Germinal center (tissue), 1 donor: ENCODE data around the gene UBA52.
A peak's percentile ranks its signal among the peaks of the same experiment; 100 is the strongest.
"Not testable (repeated sequence)": the region's sequence is repeated elsewhere in the genome, so short reads cannot be mapped to it uniquely, and the experiment has no call there.

Experiments used
- DNase-seq: peaks from one replicate; pipeline ENCODE4 v3.0.0; 2012; ENCODE audit warnings: mixed read lengths, low spot score

Gene UBA52

DNA sequence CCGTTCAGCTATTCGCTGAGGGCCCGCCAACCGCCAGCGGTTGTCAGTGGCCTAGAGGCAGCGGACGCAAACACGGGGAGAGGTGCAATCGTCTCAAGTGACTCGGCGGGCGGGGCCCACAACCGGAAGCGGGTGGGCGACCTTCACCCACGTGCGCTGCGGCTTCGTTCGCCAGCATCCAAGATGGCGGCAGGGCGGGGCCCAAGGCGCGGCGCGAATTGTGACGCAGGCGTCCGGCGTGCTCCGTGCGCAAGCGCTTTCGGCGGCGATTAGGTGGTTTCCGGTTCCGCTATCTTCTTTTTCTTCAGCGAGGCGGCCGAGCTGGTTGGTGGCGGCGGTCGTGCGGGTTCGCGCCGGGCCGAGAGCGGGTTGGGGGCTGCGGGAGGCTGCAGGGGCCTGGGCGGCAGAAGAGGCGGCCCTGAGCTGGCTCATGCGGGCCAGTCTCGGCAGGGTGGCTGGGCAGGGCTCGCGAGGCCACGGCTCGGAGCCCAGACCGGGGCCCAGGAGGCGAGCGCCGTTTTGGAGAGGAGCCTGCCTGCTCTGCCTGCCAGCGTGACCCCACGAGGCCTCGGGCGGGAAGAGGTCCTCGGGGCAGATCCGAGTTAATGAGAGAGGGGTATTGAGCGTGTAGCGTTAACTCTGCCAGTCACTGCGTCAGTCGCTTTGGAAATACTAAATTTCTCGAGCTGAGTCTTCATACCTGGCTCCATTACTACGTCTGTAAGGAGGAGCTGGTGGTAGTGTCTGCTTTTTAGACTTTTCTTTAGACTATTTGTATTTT lies at the start of gene UBA52:
Gene UBA52 (plus strand): TSS at position 294 of the 781 bp plus-strand sequence. CDS start 1,444 bp downstream, outside the sequence.
- DNase-seq, result peak; percentile 92

DNA sequence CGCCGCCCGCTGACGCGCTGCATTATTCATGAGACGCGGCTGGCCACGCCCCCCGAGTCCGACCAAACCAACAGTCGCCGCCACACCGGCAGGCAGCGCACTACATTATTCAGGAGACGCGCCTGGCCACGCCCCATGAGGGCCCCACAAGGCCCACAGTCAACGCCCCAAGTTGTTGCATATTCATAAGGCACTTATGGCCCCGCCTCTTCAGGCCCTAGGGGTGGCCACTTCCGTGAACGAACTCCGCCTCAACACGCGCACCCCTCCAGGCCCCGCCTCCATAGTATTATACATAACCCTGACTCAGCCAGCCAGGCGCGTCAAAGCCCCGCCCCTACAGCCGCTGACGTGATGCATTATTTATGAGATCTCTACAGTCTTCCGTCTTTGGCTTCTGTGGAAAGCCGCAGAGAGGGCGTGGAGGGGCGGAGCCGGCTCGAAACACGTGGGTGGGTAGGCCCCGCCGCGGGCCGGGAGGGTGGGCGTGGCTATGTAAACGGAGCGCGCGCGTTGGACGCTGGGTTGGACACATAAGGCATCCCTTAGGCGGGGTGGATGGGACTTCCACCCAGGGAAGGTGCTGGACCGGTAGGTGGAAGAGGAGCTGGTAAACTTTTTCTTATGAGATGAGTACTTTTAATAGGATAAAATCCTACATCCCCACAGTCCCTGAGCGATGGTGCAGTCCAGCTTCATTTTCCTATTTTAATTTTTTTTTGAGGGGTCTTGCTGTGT lies 49.4 kb upstream of the UBA52 start:
- DNase-seq, result peak; percentile 99

DNA sequence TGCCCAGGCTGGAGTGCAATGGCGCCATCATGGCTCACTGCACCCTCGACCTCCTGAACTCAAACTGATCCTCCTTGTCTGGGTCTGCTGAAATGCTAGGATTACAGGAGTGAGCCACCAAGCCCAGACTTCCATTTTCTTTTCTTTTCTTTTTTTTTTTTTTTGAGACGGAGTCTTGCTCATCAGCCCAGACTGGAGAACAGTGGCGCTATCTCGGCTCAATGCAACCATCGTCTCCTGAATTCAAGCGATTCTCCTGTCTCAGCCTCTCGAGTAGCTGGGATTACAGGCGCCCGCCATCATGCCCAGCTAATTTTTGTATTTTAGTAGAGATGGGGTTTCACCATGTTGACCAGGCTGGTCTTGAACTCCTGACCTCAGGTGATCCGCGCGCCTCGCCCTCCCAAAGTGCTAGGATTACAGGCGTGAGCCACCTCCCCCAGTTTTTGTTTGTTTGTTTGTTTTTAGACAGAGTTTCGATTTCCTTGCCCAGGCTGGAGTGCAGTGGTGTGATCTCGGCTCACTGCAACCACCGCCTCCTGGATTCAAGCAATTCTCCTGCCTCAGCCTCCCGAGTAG lies 48.7 kb upstream of the UBA52 start:
- DNase-seq, result not testable (repeated sequence)

DNA sequence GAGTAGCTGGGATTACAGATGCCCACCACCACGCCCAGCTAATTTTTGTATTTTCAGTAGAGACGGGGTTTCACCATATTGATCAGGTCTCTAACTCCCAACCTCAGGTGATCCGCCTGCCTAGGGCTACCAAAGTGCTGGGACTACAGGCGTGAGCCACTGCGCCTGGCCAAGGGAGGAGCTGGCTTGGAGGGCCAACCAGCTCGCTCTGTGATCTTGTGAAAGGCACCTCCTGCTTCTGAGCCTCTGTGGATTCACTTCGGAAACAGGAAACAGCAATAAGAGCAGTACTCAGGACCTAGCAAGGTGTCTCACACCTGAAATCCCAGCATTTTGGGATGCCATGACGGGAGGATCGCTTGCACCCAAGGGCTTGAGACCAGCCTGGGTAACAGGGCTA lies 47.8 kb upstream of the UBA52 start:
- DNase-seq, result no peak

DNA sequence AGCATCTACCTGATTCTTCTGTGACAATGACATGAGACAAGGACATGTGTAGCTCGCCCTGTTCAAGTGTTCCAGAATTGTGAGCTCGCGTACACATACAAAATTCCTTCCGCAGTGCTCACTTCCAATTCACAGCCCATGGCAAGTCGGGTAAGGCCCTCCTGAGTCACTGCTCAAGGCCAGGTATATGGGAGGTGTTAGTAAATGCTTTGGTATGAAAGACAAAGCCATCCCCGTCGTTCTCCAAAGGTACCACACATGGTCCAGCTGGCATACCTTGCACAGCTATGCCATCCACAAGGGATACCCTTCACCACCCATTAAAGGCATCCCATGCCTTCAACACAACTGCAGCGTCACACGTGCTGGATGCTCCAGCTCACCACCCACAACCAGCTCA lies 45.3 kb upstream of the UBA52 start:
- no peak for DNase-seq

DNA sequence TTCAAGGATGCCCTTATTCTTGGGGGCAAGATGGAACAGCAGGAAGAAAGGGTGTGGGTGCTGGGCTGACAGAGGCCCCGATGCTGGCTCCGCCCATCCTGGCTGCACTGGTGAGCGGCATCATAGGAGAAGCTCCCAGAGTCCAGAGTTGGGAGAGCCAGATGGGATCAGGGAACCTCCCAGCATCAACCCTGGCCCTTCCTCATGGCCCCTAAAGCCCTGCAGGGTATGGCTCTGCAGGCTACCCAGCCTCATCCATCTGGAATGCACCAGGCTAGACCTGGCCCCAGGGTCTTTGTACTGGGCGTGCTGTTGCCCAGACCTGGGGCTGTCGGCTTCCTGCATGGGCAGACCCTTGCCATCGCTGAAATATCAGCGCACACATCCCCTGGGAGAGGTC lies 41.9 kb upstream of the UBA52 start:
- no peak for DNase-seq

DNA sequence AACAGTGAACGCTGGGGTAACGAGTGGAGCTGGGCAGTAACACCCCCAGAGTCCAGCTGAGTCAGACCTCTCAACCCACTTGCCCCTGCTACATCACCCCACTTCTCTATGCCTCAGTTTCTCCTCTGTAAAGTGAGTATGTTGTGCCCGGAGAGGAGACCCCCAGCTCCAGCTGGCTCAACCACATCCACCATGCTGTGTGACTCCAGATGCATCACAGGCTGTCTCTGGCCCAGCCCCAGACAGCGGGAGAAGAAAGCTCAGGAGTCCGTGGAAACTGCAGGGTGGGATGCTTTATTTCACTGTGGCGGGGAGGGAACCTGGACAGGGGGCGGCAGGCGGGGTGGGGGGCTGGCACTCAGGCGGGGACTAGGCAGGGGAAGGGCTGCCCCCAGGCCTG lies 40.2 kb upstream of the UBA52 start:
- no peak for DNase-seq

DNA sequence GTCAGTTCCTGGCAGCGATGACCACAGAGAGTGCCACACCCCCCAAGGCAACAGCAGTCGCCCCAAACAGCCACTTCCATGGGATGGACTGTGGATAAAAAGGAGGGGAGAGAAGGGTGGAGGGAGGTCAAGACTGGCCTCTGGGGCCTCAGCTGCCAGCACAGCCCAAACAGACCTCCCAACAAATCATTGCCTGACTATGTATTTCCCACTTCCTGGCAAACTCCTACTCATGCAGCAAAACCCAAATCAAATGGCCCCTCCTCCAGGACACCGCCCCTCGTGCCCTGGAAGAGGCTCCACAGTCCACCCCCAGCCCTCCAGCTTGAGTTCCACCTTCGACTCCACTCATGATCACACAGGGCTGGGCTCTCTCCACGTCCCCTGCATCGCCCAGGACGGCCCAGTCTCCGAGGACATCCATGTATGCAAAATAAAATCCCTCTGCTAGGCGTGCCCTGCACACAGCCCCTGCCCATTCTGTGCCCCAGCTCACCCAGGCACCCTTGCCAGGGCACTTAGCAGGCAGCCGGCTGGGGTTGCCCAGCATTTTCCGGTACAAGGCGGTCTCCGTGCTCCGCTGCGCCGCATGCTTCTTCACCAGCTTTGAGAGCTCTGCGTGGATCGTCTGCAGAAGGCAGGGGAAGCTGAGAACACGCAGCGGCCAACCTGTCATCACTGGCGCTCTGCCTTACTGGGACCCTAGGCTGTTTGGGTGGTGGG lies 39.3 kb upstream of the UBA52 start:
- no peak for DNase-seq

DNA sequence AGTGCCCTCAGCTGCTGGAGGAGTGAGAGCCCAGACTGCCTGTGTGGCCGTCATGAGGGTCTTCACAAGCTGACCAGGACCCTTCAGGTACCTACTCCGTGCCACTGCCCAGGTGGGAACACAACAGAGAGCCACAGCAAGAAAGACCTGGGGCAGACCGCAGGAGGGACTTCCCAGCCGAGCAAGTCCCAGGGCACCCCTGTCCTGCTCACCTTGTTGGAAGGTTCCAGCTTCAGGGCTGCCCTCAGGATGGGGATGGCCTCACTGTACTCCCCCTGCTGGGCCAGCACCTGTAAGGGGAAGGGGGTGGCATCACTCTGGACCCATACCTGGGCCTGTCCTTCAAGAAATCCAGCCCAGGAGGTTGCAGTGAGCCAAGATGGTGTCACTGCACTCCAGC lies 38.6 kb upstream of the UBA52 start:
- DNase-seq, result no peak

DNA sequence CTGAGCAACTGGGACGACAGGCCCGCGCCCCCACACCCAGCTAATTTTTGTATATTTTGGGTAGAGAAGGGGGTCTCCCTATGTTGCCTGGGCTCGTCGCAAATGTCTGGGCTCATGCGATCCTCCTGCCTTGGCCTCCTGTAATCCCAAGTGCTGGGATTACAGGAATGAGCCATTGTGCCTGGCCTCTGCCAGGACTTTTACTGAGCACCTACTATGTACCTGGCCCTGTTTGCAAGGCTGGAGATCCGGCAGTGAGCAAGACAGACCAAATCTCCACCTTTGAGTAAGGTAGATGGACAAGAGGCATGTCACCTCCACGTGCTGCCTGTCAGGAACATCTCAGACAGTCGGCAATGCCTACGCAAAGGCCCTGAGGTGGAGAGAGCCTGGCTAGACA lies 35.2 kb upstream of the UBA52 start:
- DNase-seq, result no peak

DNA sequence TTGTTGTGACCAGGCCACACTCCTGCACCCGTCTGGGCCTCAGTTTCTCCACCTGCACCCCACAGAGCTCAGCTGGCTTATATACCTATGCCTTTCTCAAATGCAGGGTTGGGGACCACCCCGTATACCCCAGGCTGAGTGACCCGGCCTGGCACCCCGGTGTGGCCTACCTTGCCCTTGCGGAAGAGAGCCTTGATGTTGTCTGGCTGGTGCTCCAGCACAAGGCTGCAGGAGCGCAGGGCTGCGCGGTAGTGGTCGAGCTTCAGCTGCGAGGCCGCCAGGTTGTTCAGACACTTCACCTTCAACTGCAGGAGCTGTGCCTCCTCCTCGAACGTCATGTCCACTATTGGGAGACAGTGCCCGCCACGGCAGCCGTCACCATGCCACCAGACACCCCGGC lies 34.2 kb upstream of the UBA52 start:
- DNase-seq, result no peak

DNA sequence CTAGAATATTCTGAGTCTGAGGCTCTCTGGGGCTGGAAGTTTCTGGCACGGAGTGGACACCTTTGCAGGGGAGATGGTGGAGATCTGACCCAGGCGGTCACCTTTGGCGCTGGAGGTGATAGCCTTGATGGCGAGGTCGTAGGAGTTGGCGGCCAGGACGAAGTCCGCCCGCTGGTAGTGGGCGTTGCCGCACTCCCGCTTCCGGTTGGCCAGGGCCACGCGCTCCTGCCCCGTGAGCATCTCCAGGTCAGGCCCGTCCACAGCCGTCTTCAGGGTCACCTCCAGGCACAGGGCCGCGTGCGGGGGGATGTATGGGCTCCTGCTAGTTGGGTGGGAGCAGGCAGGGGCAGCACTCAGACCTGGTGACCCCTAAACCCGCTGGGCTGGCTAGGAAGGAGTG lies 33.5 kb upstream of the UBA52 start:
- DNase-seq, result no peak

DNA sequence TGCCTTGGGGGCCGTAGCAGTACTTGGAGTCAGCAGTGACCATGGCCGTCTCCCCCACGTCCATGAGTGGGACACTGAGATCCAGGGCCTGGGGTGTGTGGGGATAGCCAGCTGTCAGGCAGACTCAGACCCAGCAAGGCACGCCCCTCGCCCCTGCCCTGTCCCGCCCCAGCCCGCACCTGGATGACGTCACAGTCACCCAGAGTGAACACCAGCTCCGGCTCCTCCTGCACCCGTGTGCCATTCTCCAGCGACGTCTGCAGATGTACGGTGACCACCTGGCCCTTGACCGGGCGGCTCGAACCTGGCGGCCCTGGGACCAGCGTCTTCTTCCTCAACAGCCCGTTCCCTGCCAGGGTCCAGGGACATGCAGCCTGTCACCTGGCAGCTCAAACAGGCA lies 32.3 kb upstream of the UBA52 start:
- DNase-seq, result no peak

DNA sequence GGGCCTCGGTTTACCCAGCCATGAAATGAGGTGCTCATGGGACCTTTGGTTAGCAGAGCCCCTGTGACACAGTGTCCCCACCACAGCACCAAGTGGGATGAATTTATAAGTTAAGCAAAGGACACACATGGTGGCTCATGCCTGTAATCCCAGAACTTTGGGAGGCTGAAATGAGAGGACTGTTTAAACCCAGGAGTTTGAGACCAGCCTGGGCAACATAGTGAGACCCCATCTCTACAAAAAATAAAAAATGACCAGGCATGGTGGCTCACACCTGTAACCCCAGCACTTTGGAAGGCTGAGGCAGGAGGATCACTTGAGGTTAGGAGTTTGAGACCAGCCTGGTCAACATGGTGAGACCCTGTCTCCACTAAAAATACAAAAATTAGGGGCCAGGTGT lies 31.5 kb upstream of the UBA52 start:
- not testable (repeated sequence) for DNase-seq

DNA sequence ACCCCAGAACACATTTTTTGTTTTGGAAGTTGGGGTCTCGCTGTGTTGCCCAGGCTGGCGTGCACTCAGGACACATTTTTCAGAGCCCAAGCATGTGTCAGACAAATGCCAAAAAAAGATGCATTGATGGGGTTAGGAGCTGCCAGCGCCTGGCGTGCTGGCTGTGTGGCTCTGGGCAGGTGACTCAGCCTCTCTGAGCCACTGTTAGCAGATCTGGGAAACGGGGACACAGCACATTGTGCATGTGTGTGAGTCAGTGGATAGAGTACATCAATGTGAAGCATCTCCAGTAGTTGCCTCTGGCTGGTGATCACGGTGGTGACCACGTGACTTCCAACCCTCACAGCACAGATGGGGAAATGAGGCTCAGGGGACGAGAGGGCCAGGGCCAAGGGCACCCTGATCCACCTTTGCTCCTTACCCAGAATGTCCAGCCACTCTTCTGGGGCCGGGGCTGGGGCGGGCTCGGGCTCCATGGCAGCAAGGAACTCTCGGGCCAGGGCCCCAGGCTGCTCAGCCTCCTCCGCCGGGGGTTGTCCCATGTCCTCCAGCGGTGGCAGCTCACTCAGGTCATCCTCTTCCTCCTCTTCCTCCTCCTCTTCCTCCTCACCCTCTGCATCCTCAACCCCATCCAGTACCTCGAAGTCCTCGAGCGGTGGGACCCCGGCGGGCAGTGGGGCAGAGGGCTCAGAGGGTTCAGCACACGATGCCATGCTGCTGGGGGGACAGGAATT lies 30.2 kb upstream of the UBA52 start:
- no peak for DNase-seq

DNA sequence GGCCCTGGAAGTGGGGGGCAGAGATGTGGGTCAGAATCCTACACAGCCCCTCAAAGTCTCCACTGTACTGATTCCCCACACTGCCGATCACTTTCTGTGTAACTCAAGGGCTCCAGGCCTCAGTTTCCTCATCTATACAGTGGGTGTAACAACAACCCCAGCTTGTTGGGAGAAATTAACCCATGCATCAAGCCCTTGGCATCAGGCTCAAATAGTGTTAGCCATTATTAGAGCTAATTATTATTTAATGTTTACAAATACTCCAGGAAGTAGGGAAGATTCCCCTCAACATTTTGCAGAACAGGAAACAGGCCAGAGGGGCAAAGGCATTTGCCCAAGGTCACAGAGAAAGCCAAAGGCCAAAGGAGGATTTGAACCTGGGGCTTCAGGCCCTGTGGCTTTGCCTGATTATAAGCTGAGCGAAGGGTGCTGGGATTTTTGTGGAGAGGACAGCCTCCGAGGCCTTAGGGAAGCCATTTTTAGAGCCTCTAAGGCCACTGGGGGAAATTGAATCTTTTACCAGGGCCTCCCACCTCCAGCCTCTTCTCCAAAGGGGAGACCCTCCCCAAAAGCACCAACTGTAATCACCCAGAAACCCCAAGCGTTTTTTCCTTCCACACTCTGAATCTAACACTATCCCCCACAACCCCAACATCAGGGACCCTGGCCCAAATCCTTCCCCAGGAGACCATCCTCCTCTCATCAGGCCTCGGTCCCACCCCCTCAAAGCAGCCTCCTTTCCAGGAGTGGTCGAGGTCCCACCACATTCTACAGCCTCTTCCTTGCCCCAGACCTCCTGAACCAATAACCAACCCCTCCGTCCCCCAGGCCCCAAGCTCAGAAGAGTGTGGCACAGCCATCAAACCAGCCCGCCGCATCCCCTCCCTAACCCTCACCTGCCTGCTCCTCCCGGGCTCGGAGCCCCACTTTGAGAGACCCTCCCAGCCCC lies 29.4 kb upstream of the UBA52 start:
- DNase-seq, result peak; percentile 40

DNA sequence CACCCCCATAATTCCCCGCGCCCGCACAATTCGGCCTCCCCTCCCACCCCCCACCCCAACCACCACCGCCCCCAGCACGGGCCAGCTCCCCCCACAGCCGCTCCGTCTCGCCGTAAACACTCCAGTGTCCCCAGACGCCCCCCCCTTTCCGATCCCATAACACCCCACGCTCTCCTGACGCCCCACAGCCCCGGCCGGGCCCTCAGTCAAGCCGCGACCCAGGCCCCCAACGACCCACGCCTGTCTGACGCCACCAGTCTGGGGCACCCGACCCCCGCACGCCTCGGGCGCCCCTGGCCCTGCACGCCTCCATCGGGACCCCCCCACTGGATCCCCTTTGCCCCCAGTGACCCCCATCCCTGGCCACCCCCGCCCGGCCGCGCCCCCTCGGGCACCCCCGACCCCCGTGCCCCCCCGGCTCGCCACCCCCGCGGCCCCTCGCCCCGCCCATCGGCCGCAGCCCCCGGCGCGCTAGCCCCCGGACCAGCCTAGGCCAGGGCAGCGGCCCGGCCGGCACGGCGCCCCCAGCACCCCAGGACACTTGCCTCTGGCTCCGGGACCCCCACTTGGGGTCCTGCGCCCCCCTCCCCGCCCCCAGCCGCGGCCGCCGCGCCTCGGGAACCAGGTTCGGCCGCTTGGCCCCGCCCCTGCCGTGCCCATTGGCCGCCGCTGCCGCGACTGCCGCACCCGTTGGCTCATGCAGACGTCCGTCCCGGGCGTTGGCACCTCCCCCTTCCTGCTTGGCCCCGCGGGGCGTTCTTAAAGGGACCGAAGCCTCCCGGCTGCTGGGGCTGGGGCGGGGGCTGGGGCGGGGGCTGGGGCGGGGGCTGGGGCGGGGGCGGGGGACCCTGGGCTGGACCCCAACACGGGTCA lies 28.5 kb upstream of the UBA52 start, which contains the start of gene FKBP8:
Gene FKBP8 (minus strand): TSS at position 633 of the 873 bp plus-strand sequence. CDS start 1,603 bp downstream, outside the sequence.
- DNase-seq, result peak; percentile 98

DNA sequence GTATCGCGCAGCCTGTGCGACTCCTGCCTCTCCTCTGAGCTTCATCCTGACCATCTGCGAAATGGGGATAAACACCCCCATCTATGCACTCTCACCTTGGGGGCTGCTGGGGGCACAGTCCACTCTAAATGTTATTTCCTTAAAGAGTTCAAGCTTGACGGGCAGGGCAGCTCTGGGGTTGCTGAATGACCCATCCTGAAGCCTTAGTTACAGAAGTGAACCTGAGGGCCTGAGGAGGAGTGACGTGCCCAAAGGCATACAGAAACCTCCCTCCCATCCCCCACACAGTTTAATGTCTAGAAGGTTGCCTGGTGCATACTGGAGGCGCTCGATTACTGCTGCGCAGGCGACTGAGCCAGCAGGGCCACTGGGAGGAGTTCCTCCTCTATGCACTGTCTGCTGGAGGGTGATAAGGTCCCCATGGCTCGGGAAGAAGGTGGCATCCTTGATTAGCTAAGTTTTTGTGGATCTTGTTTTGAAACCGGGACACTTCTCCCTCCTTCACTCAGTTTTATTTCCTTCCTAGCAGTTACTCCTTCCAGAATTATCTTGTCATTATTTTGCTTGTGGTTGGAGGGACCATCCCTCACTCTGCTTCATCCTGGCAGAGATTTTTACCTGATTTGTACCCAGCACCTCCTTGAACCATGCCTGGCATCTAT lies 27.7 kb upstream of the UBA52 start:
- peak; percentile 78 for DNase-seq

DNA sequence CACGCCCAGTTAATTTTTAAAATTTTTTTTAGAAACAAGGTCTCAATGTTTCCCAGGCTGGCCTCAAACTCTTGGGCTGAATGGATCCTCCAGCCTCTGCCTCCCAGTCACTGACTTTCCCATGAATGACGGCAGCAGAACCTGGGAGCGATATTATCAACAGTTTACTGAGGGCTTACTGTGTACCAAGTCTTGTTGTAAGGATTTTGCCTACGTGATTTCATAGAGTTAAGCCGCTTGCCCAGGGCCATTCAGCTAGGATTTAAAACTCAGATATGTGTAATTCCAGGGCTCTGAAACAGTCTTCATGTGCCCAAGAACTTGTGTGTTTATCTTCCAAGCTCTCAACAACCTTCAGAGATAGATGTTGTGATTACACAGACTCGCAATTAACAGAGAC lies 20.0 kb upstream of the UBA52 start:
- DNase-seq, result no peak
